ENCODE measurements around the gene RUNX2.

GRCh38 chr6:45592991-45593390, 264.9 kb downstream of the RUNX2 start:
- TF ChIP-seq FOXA1 (IDR thresholded peaks at IDR 0.05) (no peak), HDGF (IDR thresholded peaks at IDR 0.05; ENCODE audit: borderline replicate concordance) (no peak), TARDBP (IDR thresholded peaks at IDR 0.05) (no peak), SP1 (IDR thresholded peaks at IDR 0.05) (no peak), NFRKB (IDR thresholded peaks at IDR 0.05) (no peak), FOXM1 (IDR thresholded peaks at IDR 0.05; ENCODE audit: borderline replicate concordance) (no peak), FOXK2 (IDR thresholded peaks at IDR 0.05) (no peak)

Measured in HEK293T (cell line).